Measurements from ENCODE around the gene SOCS6.

GRCh38 chr18:70322928-70323327 is 34.1 kb downstream of the SOCS6 start:
- no peak for TF ChIP-seq CTCF (conservative IDR thresholded peaks at IDR 0.05; ENCODE audit: low read depth in 2 of 2)
- TF ChIP-seq EZH2phosphoT487 (IDR thresholded peaks at IDR 0.05; ENCODE audit: unreplicated experiment), result no peak
- TF ChIP-seq ZNF114 (CRISPR knock-in tag; IDR thresholded peaks at IDR 0.05), result no peak
- no peak for TF ChIP-seq POLR2AphosphoS5 (IDR thresholded peaks at IDR 0.05; ENCODE audit: low read depth)
- TF ChIP-seq EZH2 (IDR thresholded peaks at IDR 0.05; ENCODE audit: low read depth, unreplicated experiment), result no peak
- no peak for TF ChIP-seq ETS1 (IDR thresholded peaks at IDR 0.05)
- no peak for TF ChIP-seq JUNB (IDR thresholded peaks at IDR 0.05; ENCODE audit: unreplicated experiment)
- no peak for TF ChIP-seq CREB1 (CRISPR knock-in tag; IDR thresholded peaks at IDR 0.05; ENCODE audit: low read depth)
- TF ChIP-seq STAT1 (IDR thresholded peaks at IDR 0.05; ENCODE audit: unreplicated experiment), result no peak
- TF ChIP-seq ZNF462 (CRISPR knock-in tag; IDR thresholded peaks at IDR 0.05), result no peak

Measured in GM23338 (cell line).